Heart left ventricle (tissue), 16 donors: Measurements from ENCODE around the gene KDM7A. TPM values are rescaled to one million over a fixed set of nuclear protein-coding genes. Genes with fewer than 3 reads are reported as not detected.

Experiments
- ATAC-seq, 4 donors: fragments of 200-7000 bp; cut with Tn5 transposase; one replicate each; pipeline ENCODE4 v1.9.1; 2020 to 2022; ENCODE audit warnings: moderate library complexity in 4 of 4, mild to moderate bottlenecking in 3 of 4, moderate number of reproducible peaks in 1 of 4
- DNase-seq, 5 donors: peaks; one replicate each; pipeline ENCODE4 v3.0.0-alpha.2; 2020
- H3K27ac ChIP-seq, 12 donors: fragments of 200-600 bp; sonication (generic) in 4 of 12; one replicate each; pipeline versions ENCODE4 v1.5.0 to v1.8.0; 2016 to 2022; ENCODE audit warnings: mild to moderate bottlenecking in 2 of 12
- H3K27me3 ChIP-seq, 9 donors: fragments of 200-600 bp; sonication (generic) in 2 of 9; one replicate each; pipeline versions ENCODE4 v1.5.1 to v1.8.0; 2016 to 2022; ENCODE audit warnings: mild to moderate bottlenecking in 3 of 9
- H3K36me3 ChIP-seq, 9 donors: fragments of 200-600 bp; sonication (generic) in 2 of 9; one replicate each; pipeline versions ENCODE4 v1.5.0 to v1.8.0; 2018 to 2022; ENCODE audit warnings: mild to moderate bottlenecking in 2 of 9
- H3K4me1 ChIP-seq, 12 donors: fragments of 200-600 bp; sonication (generic) in 4 of 12; one replicate each; pipeline versions ENCODE4 v1.5.0 to v1.8.0; 2016 to 2022; ENCODE audit warnings: mild to moderate bottlenecking in 3 of 12
- H3K4me3 ChIP-seq, 12 donors: fragments of 200-600 bp; sonication (generic) in 4 of 12; one replicate each; pipeline versions ENCODE4 v1.5.0 to v1.8.0; 2017 to 2022; ENCODE audit warnings: mild to moderate bottlenecking in 9 of 12, moderate library complexity in 4 of 12
- H3K9me3 ChIP-seq, 12 donors: fragments of 200-600 bp; sonication (generic) in 4 of 12; one replicate each; pipeline versions ENCODE4 v1.5.0 to v1.8.0; 2016 to 2022; ENCODE audit warnings: mild to moderate bottlenecking in 1 of 12
- POLR2A ChIP-seq, 2 donors: fragments of 450-650 bp; IDR thresholded peaks; one replicate each; pipeline ENCODE4 v1.6.1; 2017; ENCODE audit warnings: antibody characterized with exemption in 2 of 2, mild to moderate bottlenecking in 2 of 2, moderate library complexity in 2 of 2
- WGBS, 4 donors: extraction: QIAGEN DNeasy Blood & Tissue Kit in 2 of 4; methylation state at CpG; one replicate each; pipeline versions ENCODE4 v1.1.5 to v1.1.7; 2013 to 2018; 5-methylcytosine and 5-hydroxymethylcytosine counted together
- intact Hi-C, 10 donors: fragments of 100-400 bp; cut with DNase I; formaldehyde crosslinking; loops; one replicate each; pipeline versions ENCODE4 v1.11.1 to v1.14.2; 2022
- polyA plus RNA-seq, 2 donors: library from polyadenylated mRNA; stranded (reverse); fragments of 200-250 nt; gene quantifications; one replicate each; pipeline ENCODE4 v1.2.3, GENCODE V29; 2013
- total RNA-seq, 9 donors: library from RNA; depleted of rRNA in 2 of 9; stranded (reverse); fragments of >200 nt in 2 of 9; fragmentation: NEBNext Ultra II Directional in 3 of 9; extraction: Animal tissue kit (Norgen Biotek cat#: 25700) in 3 of 9; gene quantifications; one replicate each; pipeline versions ENCODE4 v1.1.0 to v1.2.4, GENCODE V29; 2016 to 2023
- TF ChIP-seq, protein P1 (sequence below), 12 donors: fragments of 200-600 bp; sonication (generic) in 4 of 12; IDR thresholded peaks; one replicate each; pipeline versions ENCODE4 v1.5.0 to v1.8.0; 2018 to 2022; ENCODE audit warnings: antibody characterized with exemption in 12 of 12, mild to moderate bottlenecking in 5 of 12
- donor health status: ischemic (EF 13 %, LVEDD 7.1; RV severe dilation, severe dysfunction).
- donor health status: healthy with polysubstance abuse.
- donor health status: DM: no; HTN: yes; CAD: no.
- donor health status: DM: no; HTN: no; CAD: no.
- donor health status: ischemic (EF 25% LVEDD 6.9; RV normal size, moderate dysfunction).
- donor health status: ischemic (EF 25% LVEDD 5.7; RV mildly dilated, moderate dysfunction).
- donor health status: healthy.
- donor health status: DM: yes; HTN: yes; CAD: no.
- donor health status: ischemic (EF 35%, LVEDD 5.7; RV mildly dilated, moderate dysfunction).
- donor health status: nonischemic (EF 11% LVEDD 7.7; RV severe dilation, severe dysfunction).
- donor health status: DM: yes; HTN: yes; CAD: no.
- donor health status: PGD.
- donor health status: ischemic (EF 29% LVEDD 5.4; RV normal size, mild dysfunction).
- donor health status: nonischemic (EF 23%, LVEDD 6.1; RV moderate dilation, normal function).

KDM7A gene
- total and polyA plus RNA-seq, 11 donors, result 3.0 to 18.7 (median 9.1) TPM

DNA sequence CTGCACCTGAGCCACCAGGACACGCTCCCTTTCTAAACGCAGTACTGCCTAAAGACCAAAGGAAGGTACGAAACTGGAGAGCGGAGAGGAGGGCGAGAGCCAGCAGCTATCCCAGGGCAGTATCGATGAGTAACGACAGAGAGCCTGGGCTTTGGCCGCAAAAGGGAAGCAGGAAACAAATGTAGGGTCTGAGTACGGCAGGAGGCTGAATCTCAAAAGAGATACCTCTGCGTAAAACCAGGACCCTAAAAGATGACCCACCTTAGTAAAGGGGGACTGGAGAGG is 134.5 kb downstream of the KDM7A start:
- no peak for DNase-seq
- intact Hi-C loops, result no loop called here
- Histone ChIP-seq H3K4me3 (no peak overlapping the region), H3K27ac (no peak overlapping the region), H3K4me1 (peaks cover 0 to 16% (median 1%) of the 10 kb centered on the region in 12 donors), H3K9me3 (no peaks in the 10 kb centered on the region), H3K27me3 (no peaks in the 10 kb centered on the region), H3K36me3 (peaks cover 0 to 98% (median 73%) of the 10 kb centered on the region in 9 donors)
- no peak for ATAC-seq
- 91 to 95% (median 93%) methylated on average over 10 of the region's 10 CpGs for WGBS, 4 donors
- TF ChIP-seq POLR2A (IDR thresholded peaks at IDR 0.05), result no peak
- TF ChIP-seq, protein P1, sequence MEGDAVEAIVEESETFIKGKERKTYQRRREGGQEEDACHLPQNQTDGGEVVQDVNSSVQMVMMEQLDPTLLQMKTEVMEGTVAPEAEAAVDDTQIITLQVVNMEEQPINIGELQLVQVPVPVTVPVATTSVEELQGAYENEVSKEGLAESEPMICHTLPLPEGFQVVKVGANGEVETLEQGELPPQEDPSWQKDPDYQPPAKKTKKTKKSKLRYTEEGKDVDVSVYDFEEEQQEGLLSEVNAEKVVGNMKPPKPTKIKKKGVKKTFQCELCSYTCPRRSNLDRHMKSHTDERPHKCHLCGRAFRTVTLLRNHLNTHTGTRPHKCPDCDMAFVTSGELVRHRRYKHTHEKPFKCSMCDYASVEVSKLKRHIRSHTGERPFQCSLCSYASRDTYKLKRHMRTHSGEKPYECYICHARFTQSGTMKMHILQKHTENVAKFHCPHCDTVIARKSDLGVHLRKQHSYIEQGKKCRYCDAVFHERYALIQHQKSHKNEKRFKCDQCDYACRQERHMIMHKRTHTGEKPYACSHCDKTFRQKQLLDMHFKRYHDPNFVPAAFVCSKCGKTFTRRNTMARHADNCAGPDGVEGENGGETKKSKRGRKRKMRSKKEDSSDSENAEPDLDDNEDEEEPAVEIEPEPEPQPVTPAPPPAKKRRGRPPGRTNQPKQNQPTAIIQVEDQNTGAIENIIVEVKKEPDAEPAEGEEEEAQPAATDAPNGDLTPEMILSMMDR (IDR thresholded peaks at IDR 0.05), result no peak

DNA sequence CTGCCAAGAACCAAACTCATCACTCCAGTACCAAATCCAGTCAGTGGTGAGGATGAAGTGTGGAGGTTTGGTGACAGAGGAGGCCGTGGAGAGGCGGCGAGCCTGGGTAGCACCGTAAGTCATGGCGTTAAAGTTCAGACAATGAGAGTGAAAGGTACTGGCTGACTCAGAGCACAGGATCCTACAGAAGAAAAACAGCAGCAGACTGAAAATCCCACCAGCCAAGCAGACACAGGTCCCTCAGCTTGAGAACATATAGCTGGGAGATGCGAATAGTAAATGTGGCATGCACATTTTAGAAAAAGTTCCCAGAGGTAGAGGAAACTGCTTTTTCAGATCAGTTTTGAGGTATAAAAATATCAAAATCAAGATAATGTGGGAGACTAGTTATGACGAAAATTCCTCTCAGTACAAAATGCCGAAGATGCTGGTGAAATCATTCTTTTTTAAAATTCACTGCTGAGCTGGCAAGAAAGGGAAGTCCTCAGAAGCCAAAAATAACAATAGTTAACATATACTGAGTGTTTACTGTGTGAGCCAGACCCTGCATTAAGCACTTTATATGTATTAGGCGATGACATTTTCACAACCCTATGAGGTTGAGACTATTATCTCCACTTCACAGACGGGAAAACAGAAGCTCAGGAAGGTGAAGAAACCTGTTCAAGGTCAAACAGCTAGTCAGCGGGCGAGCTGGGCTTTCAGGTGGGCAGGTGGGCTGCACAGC is 135.0 kb downstream of the KDM7A start:
- Histone ChIP-seq H3K27me3 (no peaks in the 10 kb centered on the region), H3K4me3 (no peak overlapping the region), H3K27ac (no peak overlapping the region), H3K36me3 (peaks cover 0 to 98% (median 73%) of the 10 kb centered on the region in 9 donors), H3K9me3 (no peaks in the 10 kb centered on the region), H3K4me1 (peaks cover 0 to 16% (median 1%) of the 10 kb centered on the region in 12 donors)
- intact Hi-C loops, result no loop called here
- no peak for ATAC-seq
- TF ChIP-seq POLR2A (IDR thresholded peaks at IDR 0.05), result no peak
- TF ChIP-seq, protein P1 (IDR thresholded peaks at IDR 0.05), result no peak
- no peak for DNase-seq
- WGBS, 4 donors, result 89 to 94% (median 90%) methylated on average over 12 of the region's 12 CpGs

DNA sequence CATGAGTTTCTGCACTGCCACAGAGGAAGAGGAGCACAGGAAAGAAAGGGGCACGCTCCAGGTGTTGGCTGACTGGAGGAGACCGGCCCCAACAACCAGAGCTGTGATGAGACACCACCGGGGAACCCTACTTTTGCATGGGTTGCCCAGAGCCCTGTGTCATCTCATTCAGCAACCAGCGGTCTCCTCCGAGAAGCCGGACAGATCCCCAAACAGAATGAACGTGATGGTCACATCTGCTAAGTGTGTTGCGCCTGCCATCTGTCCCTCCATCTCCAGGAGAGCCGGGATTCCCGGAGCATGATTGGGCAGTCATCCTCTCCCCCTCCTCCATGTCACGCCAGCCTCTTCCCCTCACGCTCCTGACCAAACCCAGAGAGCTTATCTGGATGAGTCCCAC is 136.9 kb downstream of the KDM7A start:
- TF ChIP-seq POLR2A (IDR thresholded peaks at IDR 0.05), result no peak
- TF ChIP-seq, protein P1 (IDR thresholded peaks at IDR 0.05), result no peak
- DNase-seq (no peak), ATAC-seq (no peak)
- peaks cover 0 to 94% (median 71%) of the 10 kb centered on the region in 9 donors for H3K36me3 ChIP-seq
- no peaks in the 10 kb centered on the region for H3K9me3 ChIP-seq
- WGBS, 4 donors, result 94 to 95% (median 94%) methylated on average over 12 of the region's 12 CpGs
- intact Hi-C loops, result no loop called here
- peak overlapping the region in 1 of 12 donors; percentile 15 for H3K27ac ChIP-seq
- H3K4me3 ChIP-seq, result no peak overlapping the region
- peaks cover 0 to 29% (median 4%) of the 10 kb centered on the region in 12 donors for H3K4me1 ChIP-seq
- no peaks in the 10 kb centered on the region for H3K27me3 ChIP-seq

DNA sequence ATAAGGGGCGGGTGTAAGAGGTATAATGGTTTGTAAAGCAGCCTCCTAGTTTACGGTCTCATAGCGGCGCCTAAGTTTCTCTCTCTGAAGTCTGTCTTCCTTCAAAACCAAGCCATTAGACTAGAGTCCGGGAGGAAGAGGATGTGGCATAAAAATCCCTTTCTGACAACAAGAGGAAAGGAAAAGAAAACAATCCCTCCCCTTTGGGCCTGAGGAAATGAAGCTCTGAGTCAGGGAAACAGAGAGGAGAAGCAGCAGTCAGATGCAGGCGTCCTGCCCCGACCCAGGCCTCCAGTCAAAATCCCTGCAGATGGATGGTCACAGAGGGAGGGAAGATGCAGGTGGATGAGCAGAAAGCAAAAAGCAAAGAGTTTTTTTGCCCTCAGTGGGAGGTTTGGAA is 137.7 kb downstream of the KDM7A start:
- intact Hi-C loops, result no loop called here
- Histone ChIP-seq H3K4me3 (no peak overlapping the region), H3K9me3 (no peaks in the 10 kb centered on the region), H3K27me3 (no peaks in the 10 kb centered on the region), H3K4me1 (peaks cover 0 to 29% (median 4%) of the 10 kb centered on the region in 12 donors), H3K27ac (peak overlapping the region in 3 of 12 donors; percentile 15 to 37 (median 25)), H3K36me3 (peaks cover 0 to 94% (median 72%) of the 10 kb centered on the region in 9 donors)
- DNase-seq (no peak), ATAC-seq (peak in 2 of 4 donors; percentile 8 to 35)
- WGBS, 4 donors, result 53 to 76% (median 58%) methylated on average over 7 of the region's 7 CpGs
- TF ChIP-seq POLR2A (IDR thresholded peaks at IDR 0.05), result no peak
- TF ChIP-seq, protein P1 (IDR thresholded peaks at IDR 0.05), result no peak
